Measurements from ENCODE around the gene ZNF689. TPM values are rescaled to one million over a fixed set of nuclear protein-coding genes. Genes with fewer than 3 reads are reported as not detected.

ZNF689 gene
- total and polyA plus RNA-seq, 2 of the 13 experiments (the other 11 are each of a cell fraction or from before 2014, with no cell fraction given), result 9.7 to 19.5 TPM

DNA sequence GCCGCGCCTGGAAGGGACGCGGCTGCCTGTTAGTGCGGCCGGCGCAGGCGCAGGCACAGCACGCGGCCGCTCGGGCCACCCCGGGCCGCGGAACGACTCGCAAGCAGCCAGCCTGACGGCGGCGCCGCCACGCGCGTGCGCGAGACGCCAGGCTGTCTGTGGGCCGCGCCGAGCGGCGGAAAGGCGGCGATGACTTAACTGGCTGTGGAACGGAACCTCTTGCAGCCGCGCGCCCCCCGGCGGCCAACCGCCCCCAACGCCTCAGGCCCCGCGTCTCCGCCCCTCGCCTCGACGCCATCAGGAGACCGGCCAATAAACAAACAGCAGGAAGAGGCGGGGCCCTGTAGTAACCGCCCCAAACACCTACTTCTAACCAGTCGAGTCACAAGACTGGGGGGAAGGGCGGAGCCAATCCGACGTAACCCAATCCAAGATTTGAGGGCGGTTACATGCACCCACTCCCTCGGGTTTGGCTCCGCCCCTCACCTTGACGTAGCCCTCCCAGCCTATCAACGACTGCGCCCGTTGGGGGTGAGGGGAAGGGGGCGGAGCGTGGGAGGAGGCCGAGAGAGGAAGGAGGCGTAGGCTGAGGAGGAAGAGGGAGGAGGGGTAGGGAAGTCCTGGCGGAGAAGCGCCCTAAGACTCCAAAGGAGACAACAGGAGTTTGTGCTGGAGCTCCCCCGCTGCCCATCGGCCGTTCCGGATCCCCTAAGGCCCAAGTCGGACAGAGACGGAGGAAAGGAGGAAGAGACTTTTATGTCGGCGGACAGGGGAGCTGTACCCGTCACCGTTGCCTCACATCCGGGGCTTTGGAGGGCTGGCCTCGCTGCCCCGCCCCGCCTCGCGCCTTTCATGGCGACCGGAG, 47.9 kb upstream of the ZNF689 start, which contains the start of gene FBRS:
FBRS (plus strand) TSS at position 566 of the 865 bp plus-strand sequence. CDS start 1,088 bp downstream, outside the sequence.
- H3K4me2 ChIP-seq (ENCODE audit: low read depth, low read length), result peak within 1 kb of the TSS; percentile 92
- peaks cover 37% of the 10 kb centered on the region for H3K79me2 ChIP-seq (ENCODE audit: insufficient read depth, low read length)
- peak within 1 kb of the TSS; percentile 91 for H3K9ac ChIP-seq (ENCODE audit: insufficient read depth, low read depth, low read length)
- peak; percentile 97 for FAIRE-seq
- peak; percentile 85 for ATAC-seq
- ChIA-PET CTCF (ENCODE audit: low intra/inter-chr PET ratio, low total read pairs) (interaction anchor here (1.2 to 1.4 kb wide), 2 partner anchors 30 to 36 kb away, joined by 3 to 4 read pairs; no protein-coding TSS in a partner anchor), POLR2A (interaction anchor here (0.6 to 2.2 kb wide), 38 partner anchors 8 to 593 kb away, joined by 3 to 18 read pairs (median 6); partner anchors contain the start of genes ALDOA, CD2BP2, DCTPP1 and FBXL19)
- H2AFZ ChIP-seq (ENCODE audit: low read length), result no peak within 1 kb of the TSS
- no TSS peak for BruUV-seq (replicated peaks)
- H3K4me3 ChIP-seq (replicated peaks in 1 of 3; ENCODE audit: insufficient read depth in 1 of 3, low read depth in 2 of 3, low read length in 3 of 3), result peak within 1 kb of the TSS; percentile 78 to 89 (median 82)
- peaks cover 28 to 54% of the 10 kb centered on the region in 2 experiments for H3K36me3 ChIP-seq (replicated peaks in 1 of 2; ENCODE audit: control insufficient read depth in 1 of 2, insufficient read depth in 2 of 2, low read length in 2 of 2)
- intact Hi-C loops (cut with micrococcal nuclease; ENCODE audit: unreplicated experiment), result loop anchor here (1.0 to 10.0 kb wide), 4 partner anchors 24 to 573 kb away; partner anchors contain the start of gene ZNF768
- no peaks in the 10 kb centered on the region for H3K9me3 ChIP-seq (ENCODE audit: low read length)
- peaks cover 24% of the 10 kb centered on the region; the same call in 1 of the 2 replicates for H4K20me1 ChIP-seq (ENCODE audit: insufficient read depth, low read length)
- DNase-seq (ENCODE audit: low spot score), result peak; percentile 100
- in situ Hi-C loops (cut with HindIII; ENCODE audit: extremely low pct_ligation_motif_present, low pct_unique_long_range_greater_than_20kb), result loop anchor here (25.0 kb wide), 1 partner anchor 846 kb away; the partner anchor contains the start of genes MAZ, MVP, PAGR1 and PRRT2
- peak within 1 kb of the TSS; percentile 93 for H3K27ac ChIP-seq (ENCODE audit: extremely low read length, insufficient read depth, low read length)
- no peaks in the 10 kb centered on the region; a peak in 1 of 5 replicates for H3K27me3 ChIP-seq (ENCODE audit: control insufficient read depth in 1 of 2, insufficient read depth in 2 of 2, low read length in 2 of 2)
- peaks cover 36% of the 10 kb centered on the region for H3K4me1 ChIP-seq (ENCODE audit: insufficient read depth, low read length)
- under 1% methylated on average over 34 of the region's 86 CpGs for WGBS (ENCODE audit: low lambda C conversion rate)
- TF ChIP-seq E2F1 (CRISPR knock-in tag; IDR thresholded peaks at IDR 0.05) (peak; percentile 75; the same call in 1 of the 2 replicates), NFE2L2 (IDR thresholded peaks at IDR 0.05; ENCODE audit: low read length) (no peak), TEAD3 (CRISPR knock-in tag; optimal IDR thresholded peaks at IDR 0.05; ENCODE audit: borderline replicate concordance) (peak; percentile 39), RFX1 (IDR thresholded peaks at IDR 0.05) (no peak), GLI4 (CRISPR knock-in tag; IDR thresholded peaks at IDR 0.05; ENCODE audit: borderline replicate concordance) (0 out of 2 replicates have a peak, but pooled peaks have one; percentile 67), ZNF670 (CRISPR knock-in tag; IDR thresholded peaks at IDR 0.05; ENCODE audit: borderline replicate concordance) (peak; percentile 26; the same call in 1 of the 2 replicates), CEBPG (CRISPR knock-in tag; IDR thresholded peaks at IDR 0.05) (peak; percentile 72), MLLT10 (CRISPR knock-in tag; IDR thresholded peaks at IDR 0.05) (no peak), ZNF672 (CRISPR knock-in tag; IDR thresholded peaks at IDR 0.05) (no peak), GPN1 (CRISPR knock-in tag; IDR thresholded peaks at IDR 0.05; ENCODE audit: borderline replicate concordance) (0 out of 2 replicates have a peak, but pooled peaks have one; percentile 38), FOXO1 (CRISPR knock-in tag; IDR thresholded peaks at IDR 0.05) (peak; percentile 49), CERS6 (CRISPR knock-in tag; IDR thresholded peaks at IDR 0.05) (no peak), PCBP1 (IDR thresholded peaks at IDR 0.05; ENCODE audit: borderline replicate concordance, low read depth, low read length) (peak; percentile 96), ZNF713 (CRISPR knock-in tag; IDR thresholded peaks at IDR 0.05) (peak; percentile 21; the same call in 1 of the 2 replicates), ZNF556 (CRISPR knock-in tag; IDR thresholded peaks at IDR 0.05; ENCODE audit: borderline replicate concordance) (peak; percentile 89)
- TF ChIP-seq, protein P1, sequence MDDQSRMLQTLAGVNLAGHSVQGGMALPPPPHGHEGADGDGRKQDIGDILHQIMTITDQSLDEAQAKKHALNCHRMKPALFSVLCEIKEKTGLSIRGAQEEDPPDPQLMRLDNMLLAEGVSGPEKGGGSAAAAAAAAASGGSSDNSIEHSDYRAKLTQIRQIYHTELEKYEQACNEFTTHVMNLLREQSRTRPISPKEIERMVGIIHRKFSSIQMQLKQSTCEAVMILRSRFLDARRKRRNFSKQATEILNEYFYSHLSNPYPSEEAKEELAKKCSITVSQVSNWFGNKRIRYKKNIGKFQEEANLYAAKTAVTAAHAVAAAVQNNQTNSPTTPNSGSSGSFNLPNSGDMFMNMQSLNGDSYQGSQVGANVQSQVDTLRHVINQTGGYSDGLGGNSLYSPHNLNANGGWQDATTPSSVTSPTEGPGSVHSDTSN (CRISPR knock-in tag; IDR thresholded peaks at IDR 0.05; ENCODE audit: borderline replicate concordance), result no peak
- TF ChIP-seq, protein P2, sequence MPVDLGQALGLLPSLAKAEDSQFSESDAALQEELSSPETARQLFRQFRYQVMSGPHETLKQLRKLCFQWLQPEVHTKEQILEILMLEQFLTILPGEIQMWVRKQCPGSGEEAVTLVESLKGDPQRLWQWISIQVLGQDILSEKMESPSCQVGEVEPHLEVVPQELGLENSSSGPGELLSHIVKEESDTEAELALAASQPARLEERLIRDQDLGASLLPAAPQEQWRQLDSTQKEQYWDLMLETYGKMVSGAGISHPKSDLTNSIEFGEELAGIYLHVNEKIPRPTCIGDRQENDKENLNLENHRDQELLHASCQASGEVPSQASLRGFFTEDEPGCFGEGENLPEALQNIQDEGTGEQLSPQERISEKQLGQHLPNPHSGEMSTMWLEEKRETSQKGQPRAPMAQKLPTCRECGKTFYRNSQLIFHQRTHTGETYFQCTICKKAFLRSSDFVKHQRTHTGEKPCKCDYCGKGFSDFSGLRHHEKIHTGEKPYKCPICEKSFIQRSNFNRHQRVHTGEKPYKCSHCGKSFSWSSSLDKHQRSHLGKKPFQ (CRISPR knock-in tag; IDR thresholded peaks at IDR 0.05; ENCODE audit: insufficient replicate concordance), result peak; percentile 31
- TF ChIP-seq, protein P3, sequence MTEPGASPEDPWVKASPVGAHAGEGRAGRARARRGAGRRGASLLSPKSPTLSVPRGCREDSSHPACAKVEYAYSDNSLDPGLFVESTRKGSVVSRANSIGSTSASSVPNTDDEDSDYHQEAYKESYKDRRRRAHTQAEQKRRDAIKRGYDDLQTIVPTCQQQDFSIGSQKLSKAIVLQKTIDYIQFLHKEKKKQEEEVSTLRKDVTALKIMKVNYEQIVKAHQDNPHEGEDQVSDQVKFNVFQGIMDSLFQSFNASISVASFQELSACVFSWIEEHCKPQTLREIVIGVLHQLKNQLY (CRISPR knock-in tag; IDR thresholded peaks at IDR 0.05), result no peak; the same call in 1 of the 2 replicates

All from HepG2 (cell line).